ENCODE data around the gene DTNB.
"Not testable (repeated sequence)": the region's sequence is repeated elsewhere in the genome, so short reads cannot be mapped to it uniquely, and the experiment has no call there.

DTNB gene

DNA sequence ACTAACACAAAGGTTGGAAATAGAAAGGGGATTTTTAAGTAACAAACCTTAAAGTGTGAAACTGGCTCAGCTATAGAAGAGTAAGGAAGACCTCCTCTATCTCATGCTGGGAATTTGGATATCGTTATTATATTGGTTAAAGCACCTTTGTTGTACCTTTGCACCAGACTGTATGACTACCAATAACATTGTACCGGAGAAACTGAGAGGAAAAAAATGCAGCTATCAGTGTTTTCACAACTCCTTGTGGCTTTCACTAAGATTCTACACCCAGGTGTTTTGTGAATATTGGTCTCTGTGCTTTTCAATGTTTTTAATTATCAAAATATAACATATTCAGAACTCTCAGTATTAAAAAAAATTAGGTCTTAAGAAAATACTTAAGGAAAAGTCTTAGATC lies 48.7 kb downstream of the DTNB start:
- DNase-seq (ENCODE audit: low spot score), result no peak

DNA sequence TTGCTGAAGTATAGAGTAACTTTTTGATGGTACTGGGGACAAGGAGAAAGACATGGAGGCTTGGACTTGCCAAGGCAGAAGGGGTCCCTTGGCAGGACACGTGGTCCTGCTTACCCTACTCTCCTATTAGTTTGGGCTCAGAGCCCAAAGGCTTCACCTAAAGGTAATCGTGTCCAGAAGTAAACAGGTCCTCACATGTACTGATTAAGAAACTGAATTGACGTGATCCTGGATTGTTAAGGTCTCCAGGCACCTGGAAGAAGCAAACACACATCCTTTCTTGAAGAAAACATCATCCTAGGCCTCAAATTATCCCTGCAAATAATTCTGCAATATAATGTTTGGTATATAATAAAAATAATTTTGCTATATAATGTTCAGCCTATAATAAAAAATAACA lies 50.0 kb downstream of the DTNB start:
- no peak for DNase-seq (ENCODE audit: low spot score)

DNA sequence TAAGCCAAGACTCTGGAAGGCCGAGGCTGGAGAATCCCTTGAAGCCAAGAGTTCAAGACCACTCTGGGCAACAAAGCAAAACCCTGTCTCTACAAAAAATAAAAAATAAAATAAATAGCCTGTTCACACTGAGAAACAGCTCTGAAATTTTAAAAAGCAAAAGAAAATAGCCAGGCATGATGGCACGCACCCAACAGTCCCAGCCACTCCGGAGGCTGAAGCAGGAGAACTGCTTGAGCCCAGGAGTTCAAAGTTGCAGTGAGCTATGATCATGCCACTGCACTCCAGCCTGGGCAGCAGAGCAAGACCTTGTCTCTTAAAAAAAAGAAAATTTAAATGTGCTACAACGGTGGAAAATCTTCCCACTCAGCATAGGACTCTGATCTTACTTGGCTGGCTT lies 52.7 kb downstream of the DTNB start:
- no peak for DNase-seq (ENCODE audit: low spot score)

DNA sequence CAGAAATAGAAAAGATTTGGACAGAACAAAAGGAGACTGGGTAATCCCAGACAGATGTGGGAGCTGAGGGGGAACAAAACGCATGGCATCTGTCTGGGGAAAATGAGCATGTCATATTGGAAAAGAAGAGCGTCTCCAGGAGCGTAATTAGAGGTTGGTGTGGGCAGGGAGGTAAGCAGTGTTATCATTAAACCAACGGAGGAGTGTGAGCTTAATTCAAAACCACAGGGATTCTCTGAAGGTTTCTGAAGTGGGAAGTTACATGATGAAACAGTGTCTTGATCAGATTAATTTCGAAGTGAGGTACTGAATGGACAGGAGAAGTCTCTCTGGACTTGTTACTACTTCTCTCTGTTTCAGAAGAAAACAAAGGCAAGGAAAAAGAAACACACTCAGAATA lies 53.3 kb downstream of the DTNB start:
- no peak for DNase-seq (ENCODE audit: low spot score)

DNA sequence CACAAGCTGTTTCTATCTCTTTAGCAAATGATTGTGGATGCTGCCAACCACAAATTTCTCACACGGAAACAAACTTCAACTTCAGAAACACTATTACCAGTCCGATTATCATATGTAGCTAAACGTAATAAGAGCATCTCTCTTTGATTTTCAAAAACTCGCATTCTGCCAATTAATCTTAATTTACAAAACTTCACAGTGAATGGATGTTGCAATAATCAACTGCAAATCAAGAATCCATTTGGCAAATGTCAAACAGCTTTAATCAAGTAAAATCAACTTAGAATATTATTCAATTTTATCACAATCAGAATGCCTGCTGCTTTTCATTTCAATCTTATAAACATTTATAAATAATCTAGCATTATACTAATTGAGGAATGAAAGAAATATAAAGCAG lies 54.2 kb downstream of the DTNB start:
- no peak for DNase-seq (ENCODE audit: low spot score)

DNA sequence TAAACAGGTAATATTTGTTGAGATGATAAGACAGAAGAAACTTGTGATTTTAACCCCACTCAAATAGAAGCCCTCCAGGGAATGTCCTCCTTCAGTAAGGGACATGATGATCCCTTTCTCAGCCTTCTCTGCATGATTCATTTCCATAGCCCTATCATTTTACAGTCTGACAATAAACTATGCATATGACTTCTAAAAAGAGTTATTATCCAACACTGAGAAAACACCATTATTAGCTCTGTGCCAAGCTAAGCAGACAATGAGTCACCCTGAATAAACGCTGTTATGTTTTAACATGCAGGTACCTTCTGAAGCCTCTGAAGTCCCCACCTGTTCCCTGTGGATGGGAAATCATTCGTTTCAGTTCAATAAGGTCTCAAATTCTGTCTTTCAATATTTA lies 54.7 kb downstream of the DTNB start:
- DNase-seq (ENCODE audit: low spot score), result peak; percentile 34

DNA sequence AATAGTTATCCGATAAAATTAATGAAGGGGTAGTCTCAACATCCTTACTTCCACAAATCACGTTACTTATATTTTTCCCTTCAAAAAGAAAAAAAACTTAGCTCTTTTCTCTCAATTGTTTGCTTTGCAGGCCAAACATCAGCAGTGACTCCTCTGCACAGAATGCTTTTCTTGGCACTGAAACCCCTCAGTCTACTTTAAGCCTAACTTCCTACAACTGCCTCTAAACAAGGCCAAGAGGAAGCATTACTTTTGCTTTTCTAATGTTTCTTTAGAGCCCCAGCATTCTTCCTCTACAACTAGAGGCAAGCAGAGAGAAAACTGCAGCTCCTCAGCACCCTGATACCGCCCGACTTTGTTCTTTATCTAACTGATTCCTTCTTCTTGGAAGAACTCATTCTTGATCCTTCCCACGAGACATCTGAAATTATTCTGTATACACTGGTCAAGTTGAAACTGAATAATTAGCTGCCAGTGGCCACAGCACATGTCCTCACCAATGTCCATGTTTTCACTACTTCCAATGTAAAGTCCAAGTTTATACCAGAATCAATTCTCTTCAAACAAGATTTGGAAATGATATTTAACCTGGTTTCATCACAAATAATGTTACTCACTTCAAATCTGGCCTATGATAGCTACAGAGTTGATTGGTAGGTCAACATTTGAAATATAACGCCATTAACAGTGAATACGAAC lies 55.3 kb downstream of the DTNB start:
- no peak for DNase-seq (ENCODE audit: low spot score)

DNA sequence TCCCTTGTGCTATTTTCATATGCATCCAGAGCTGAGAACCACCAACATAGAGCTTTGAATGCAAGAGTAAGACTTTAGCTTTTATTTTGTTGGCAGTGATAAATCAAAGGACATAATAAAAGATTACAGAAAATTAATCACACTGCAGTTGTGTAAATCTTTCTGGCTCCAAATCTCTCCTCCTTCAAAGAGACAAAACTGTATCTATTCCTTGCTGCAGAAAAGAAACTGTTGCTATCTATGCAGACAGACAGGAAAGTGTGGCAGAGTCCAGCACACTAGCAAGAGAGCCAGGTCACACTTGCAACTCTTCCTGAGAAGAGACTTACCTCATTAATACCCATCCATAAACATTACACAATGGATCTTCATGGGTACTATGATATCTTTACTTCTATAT lies 57.5 kb downstream of the DTNB start:
- no peak for DNase-seq (ENCODE audit: low spot score)

DNA sequence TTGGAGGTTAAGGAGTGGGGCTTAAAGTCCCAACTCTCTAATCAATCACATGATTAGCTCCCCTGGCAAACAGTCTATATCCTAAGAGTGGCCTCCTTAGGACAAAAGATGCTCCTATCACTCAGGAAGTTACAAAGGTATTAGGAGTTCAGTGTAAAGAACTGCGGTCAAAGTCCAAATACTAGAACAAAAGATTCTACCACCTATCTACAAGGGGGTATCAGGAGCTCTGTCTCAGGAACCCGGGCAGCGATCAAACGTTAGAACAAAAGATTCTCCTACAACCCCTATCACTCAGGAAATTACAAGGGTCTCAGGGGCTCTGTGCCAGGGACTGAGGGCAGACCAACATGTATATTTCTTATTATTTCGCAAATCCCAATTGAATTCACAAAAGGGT lies 58.0 kb downstream of the DTNB start:
- no peak for DNase-seq (ENCODE audit: low spot score)

DNA sequence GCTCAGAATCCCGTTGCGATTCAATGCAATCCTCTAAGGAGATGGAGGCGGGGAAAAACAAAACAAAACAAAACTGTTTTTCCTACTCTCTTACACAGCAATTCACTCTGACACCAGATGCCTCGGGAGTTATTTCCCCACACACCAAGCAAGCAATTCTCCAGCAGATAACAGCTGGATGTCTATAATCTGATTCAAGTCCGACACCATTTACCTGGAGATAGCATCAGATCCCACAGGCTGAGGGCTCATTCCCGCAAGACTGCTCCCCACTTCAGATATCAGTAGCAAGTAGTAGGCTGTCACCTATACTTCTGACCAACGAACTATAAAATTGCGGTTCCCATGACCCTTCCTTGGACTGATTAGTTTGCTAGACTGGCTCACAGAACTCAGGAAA lies 58.7 kb downstream of the DTNB start:
- no peak for DNase-seq (ENCODE audit: low spot score)

DNA sequence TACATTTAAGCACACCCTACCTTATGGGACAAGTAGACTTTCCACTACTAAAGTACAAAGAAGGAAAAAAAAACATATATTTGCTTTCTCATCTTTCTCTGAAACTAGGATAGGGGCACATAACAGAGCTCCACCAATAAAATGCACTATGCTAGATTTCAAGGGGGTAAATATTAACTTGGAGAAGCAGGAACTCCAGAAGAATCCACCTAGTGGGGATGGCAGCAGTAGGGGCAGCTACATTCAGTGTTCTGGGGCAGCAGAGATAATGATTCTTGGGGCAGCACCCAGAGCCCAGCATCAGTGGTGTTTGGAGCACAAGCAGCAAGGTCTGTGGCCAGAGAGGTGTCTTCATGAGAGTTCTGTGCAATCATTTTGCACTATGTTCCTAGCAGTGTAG lies 64.7 kb downstream of the DTNB start:
- DNase-seq (ENCODE audit: low spot score), result no peak

DNA sequence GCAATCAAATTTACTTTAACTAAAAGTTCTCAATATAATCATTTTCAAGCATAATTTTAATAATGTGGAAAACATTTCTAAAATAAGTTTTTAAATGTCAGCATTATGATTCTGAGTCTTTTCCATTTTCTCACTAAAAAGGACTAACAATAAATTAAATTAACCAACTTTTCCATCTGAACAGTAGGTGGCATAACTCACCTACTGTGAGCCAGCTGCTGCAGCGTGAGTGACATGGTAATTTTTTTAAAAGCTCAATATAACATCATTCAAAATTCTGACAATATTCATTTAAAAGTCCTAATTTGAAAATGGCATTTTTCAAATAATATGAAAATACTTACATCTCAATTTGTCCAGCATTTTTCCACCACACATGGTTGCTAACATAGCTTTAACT lies 66.5 kb downstream of the DTNB start:
- peak; percentile 31 for DNase-seq (ENCODE audit: low spot score)

DNA sequence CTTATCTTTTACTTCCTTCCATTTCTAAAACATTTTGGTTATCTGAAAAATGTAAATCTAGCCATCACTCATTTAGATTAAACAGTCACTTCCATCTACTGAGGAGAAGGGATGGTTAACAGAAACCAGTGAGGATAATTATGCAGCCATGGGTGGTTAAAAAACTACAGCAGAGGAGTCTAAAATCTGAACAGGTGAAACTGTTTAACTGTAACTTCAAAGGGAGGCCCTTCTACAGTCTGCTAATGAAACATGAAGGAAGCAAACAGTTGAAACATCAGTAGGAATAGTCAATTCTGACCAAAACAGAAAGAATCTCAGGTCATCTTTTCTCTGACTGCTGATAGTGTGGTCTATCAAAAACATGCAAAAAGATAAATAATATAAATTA lies 71.0 kb downstream of the DTNB start:
- no peak for DNase-seq (ENCODE audit: low spot score)

DNA sequence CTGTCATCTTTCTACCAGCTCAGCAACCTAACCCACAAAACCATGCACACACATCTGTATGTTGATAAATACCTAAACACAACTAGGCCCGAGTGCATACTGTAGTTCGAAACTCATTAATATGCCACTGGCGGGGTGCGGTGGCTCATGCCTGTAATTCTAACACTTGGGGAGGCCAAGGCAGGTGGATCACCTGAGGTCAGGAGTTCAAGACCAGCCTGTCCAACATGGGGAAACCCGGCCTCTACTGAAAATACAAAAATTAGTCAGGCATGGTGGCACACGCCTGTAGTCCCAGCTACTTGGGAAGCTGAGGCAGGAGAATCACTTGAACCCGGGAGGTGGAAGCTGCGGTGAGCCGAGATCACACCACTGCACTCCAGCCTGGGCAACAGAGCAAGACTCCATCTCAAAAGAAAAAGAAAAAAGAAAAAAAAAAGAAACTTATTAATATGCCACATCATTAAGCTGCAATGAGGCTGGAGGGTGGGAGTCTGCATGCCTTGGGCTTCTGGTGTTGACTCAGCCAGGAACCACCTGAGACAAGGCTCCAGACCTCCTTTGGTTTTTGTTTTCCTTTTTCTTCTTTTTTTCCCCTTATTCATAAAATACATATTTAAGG lies 71.6 kb downstream of the DTNB start:
- not testable (repeated sequence) for DNase-seq (ENCODE audit: low spot score)

DNA sequence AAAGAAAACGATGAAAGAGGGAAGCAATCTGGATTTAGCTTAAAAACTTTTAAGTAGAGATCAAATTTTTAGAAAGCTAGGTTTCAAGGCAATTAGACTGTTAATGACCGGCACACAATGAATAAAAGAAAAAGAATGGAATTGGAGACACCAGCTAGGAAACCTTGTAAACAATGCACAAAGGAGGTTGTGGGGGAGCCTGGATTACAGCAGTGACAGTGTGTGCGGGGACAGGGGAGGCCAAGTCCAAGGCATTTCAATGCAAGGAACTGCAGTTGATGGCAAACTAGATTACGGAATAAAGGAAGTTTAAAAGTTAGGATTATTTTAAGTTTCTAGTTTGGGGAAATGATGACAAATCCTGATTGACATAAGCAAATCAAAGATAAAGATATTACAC lies 74.5 kb downstream of the DTNB start:
- DNase-seq (ENCODE audit: low spot score), result no peak

DNA sequence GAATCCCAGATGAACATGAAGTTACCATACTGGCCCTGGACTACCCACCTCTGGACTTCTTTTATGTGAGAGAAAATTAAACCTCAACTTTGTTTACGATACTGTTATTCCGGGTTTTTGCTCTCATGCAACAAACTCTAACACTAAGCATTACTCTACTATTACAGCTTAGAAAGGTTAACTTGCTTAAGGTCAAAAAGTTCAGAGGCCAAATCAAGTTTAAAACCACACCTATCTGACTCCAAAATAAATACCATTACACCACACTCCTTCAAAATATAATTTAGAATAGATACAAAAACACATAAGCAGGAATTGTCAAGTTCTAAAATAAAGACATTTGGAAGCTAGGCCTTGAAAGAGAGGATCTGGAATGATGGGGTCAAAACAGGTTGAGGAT lies 75.0 kb downstream of the DTNB start:
- no peak for DNase-seq (ENCODE audit: low spot score)

DNA sequence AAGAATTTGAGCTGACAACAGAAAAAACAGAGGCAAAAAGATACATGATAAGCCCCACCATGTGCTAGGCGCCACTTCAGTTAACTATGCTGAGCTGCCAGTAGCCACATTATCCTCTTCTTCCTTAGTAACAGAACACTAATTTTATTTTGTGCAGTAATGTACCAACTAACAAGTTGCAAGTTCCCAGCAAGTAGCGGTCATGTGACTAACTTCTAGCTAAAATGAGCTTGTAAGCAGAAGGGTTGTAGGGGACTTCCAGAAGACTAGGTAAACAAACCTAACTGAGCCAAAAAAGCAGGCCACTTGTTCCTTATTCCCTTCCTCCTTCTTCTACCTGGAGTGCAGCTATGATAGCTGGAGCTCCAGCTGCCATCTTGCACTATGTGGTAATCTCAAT lies 75.5 kb downstream of the DTNB start:
- no peak for DNase-seq (ENCODE audit: low spot score)

DNA sequence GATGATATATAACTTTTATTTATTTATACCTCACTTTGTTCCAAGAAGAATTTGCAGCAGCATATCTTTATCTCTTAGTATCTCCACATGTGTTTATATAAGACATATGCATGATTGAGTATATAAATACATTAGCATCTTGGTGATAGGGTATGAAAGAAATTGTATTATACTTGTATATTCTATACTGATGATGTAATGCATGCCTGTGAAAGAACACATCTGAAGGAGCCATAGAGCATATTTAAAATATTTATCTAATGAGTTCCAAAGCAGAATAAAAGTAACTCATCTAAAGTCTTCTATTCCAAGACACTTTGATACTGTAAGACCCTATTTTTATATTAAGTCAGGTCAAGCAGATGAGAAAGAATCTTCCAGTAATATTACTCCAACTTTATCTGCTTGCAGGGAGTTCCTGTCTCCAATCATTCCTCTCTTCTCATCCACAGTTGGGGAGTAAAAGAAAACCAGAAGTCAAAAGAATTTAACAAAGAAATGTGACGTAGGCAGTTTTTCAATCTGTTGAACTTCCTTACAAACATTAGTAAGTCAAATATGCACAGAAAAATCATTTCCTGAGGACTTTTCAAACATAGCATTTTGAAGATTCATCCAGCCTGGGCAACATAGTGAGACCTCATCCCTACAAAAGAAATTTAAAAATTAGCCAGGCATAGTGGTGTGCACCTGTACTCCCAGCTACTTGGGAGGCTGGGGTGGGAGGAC lies 76.7 kb downstream of the DTNB start:
- DNase-seq (ENCODE audit: low spot score), result no peak

DNA sequence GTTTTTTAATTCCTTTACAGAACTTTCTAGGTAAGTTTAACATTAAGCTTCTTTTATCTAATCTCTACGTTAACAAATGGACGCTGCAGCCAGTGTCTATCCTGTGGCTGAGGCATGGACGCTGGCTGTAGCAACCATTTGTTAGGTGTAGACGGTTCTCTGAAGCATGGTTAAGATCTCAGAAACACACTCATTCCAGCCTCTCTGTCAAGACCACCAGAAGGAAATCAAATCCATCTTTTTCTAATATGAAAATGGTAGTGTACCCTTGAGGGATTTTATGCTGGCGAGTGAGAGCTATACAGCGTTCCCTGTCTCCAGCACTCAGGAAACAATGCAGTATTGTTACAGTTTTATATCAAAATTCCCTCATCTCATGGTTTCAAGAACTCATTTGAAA lies 78.0 kb downstream of the DTNB start:
- DNase-seq (ENCODE audit: low spot score), result no peak

DNA sequence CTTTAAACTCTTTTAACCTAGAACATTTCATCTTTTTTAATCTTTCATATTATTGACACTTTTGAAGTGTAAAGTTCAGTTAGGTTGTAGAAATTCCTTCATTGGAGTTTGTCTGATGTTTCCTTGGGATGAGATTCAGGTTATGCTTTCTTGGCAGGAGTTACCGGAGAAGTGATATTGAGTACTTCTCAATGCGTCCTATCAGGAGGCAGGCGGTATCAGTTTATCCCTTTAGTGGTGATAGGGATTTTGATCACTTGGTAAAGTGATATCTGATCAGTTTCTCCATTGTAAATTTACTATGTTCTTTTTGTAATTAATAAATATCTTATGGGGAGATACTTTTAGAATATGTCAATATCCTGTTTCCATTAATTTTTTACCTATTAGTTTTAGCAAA lies 78.4 kb downstream of the DTNB start:
- no peak for DNase-seq (ENCODE audit: low spot score)

DNA sequence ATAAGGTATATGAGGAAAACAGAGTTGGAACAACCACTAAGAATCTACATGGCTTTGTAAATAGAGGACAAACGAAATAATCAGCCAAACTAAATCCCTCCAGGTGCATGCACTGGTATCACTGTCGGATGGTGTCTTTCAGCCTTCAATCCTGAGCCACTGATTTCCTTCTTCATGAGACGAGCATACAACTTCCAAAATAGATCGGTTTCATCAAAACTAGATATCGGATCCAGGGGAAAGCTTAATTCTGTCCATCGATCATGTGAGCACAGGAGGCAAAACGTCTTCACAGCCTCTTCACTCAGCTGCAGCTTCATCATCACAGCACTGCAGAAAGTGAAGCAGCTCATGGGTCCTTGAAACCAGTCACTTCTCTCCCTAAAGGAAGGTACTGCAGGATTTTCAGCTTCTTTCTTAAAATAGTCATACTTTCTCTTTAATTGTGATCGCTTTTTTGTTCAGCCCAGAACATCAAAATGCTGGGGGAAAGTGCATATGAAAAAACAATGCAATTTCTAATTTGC lies 80.5 kb downstream of the DTNB start:
- DNase-seq (ENCODE audit: low spot score), result no peak

DNA sequence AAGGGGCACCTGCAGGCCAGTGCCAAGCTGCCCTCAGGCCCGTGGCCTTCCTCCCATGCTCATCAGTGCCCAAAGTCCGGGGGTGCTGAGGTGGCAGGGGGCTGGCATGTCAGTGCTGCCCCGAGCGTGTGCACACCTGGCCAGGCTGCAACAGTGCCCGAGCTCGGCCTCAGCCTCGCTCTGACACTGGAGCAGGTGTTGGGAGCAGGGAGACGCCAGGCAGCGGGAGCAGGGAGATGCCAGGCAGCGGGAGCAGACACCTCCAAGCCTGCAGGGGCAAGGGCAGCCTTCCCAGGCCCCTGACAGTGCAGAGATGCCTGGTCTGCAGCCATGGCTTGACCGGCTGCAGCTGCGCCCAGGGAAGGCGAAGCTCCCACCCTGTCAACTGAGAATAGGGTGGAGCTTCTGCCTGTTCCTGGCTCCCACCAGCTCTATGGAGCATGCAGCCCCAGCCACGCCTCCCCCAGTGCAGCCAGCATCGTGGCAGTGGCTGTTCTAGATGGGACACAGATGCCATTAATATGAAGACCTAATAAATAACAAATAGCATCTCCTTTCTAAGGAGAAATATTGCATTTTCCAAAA lies 82.4 kb downstream of the DTNB start:
- DNase-seq (ENCODE audit: low spot score), result no peak

DNA sequence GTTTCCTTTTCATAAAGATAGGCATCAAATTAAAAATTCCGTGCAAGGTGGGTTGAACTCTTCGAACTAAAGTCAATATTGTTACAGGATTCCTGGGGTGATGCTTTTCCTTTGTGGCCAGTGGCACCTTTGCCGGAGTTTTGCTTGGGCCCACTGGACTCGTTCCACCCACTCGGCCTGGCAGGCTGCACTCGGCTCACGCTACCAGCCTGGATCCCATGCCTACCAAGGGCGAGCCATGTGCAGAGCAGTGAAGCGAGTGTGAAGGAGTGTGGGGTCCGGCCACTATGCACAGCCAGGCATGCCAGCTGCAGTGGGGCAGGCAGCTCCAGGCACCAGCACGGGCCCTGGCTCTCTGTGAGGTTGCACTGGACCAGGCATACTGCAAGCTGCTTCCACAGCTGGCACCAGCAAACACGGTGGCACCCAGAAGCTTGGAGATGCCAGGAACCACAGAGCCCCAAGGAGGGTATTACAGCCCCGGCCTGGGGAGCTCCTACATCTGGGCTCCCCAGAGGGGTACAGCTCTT lies 83.6 kb downstream of the DTNB start:
- no peak for DNase-seq (ENCODE audit: low spot score)

Measured in COLO829 (cell line).